ENCODE data around the gene USP3. TPM values are rescaled to one million over a fixed set of nuclear protein-coding genes. Genes with fewer than 3 reads are reported as not detected.

Gene USP3
- total and polyA plus RNA-seq, 10 of the 15 experiments (the other 5 are each of a cell fraction or from before 2014, with no cell fraction given), result 23.8 to 64.5 (median 50.3) TPM

DNA sequence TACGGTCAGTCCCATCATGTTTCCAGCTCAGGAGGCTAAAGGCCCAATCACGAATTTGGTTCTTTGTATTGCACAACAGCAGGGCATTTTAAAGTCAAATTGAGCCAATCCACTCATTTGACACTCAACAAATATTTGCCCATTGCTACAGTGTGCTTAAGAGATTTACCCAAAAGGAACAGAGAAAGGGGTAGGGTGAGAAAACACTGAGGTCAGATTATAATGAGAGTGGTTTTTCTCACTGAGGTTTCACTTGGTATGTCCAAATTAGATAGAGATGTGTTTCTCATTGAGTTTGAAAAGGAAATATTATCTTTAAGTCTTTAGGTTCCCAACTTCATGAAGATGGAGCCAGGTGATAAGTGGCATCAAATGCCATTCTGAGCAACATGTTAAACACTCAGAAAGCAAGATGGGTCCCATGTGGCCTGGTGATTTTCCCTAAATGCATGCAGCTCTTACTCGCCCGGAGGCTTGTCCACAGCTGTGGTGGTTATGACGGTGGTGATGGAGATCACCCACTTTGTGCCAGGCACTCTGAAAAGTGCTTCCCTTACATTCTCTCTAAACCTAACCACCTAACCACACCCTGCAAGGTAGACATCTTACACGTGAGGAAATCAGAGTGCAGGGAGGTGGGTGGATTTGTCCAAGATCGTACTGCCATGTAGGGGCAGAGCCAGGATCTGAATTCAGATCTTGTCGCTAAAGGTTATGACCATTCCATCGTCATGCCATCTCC is 31.2 kb upstream of the USP3 start:
- peak; percentile 94 for DNase-seq (ENCODE audit: low read depth, low spot score)
- TF ChIP-seq NBN (IDR thresholded peaks at IDR 0.05) (peak; percentile 36; the same call in 1 of the 2 replicates), JUND (IDR thresholded peaks at IDR 0.05; ENCODE audit: low read depth, low read length) (no peak), IKZF2 (IDR thresholded peaks at IDR 0.05) (peak; percentile 43 to 68; a peak in 3 of 4 replicates), TARDBP (IDR thresholded peaks at IDR 0.05; ENCODE audit: borderline replicate concordance) (no peak), FOXK2 (IDR thresholded peaks at IDR 0.05) (no peak), GATAD2B (conservative IDR thresholded peaks at IDR 0.05; ENCODE audit: low read depth) (peak; percentile 67; the same call in 1 of the 2 replicates), RAD51 (IDR thresholded peaks at IDR 0.05) (0 out of 2 replicates have a peak, but pooled peaks have one; percentile 17), YY1 (IDR thresholded peaks at IDR 0.05; ENCODE audit: low read depth, low read length) (0 out of 2 replicates have a peak, but pooled peaks have one; percentile 41), ESRRA (IDR thresholded peaks at IDR 0.05; ENCODE audit: low read length) (no peak), FOXM1 (IDR thresholded peaks at IDR 0.05; ENCODE audit: low read depth, low read length) (peak; percentile 62; the same call in 1 of the 2 replicates), ZBTB33 (IDR thresholded peaks at IDR 0.05) (no peak), WRNIP1 (IDR thresholded peaks at IDR 0.05; ENCODE audit: borderline replicate concordance, low read depth, low read length) (no peak), TBL1XR1 (IDR thresholded peaks at IDR 0.05; ENCODE audit: low read depth, low read length) (peak; percentile 38; the same call in 1 of the 2 replicates), SMC3 (IDR thresholded peaks at IDR 0.05; ENCODE audit: borderline replicate concordance, low read length) (peak; percentile 33; the same call in 1 of the 2 replicates), EP300 (IDR thresholded peaks at IDR 0.05; ENCODE audit: borderline replicate concordance in 1 of 2, control insufficient read depth in 1 of 2, low read depth in 2 of 2, low read length in 2 of 2) (peak; percentile 52 to 68; a peak in 3 of 4 replicates), SMAD1 (IDR thresholded peaks at IDR 0.05; ENCODE audit: low read depth, partially characterized antibody) (peak; percentile 83), TCF12 (IDR thresholded peaks at IDR 0.05; ENCODE audit: low read depth, low read length) (peak; percentile 43; the same call in 1 of the 2 replicates)
- TF ChIP-seq, protein P1, sequence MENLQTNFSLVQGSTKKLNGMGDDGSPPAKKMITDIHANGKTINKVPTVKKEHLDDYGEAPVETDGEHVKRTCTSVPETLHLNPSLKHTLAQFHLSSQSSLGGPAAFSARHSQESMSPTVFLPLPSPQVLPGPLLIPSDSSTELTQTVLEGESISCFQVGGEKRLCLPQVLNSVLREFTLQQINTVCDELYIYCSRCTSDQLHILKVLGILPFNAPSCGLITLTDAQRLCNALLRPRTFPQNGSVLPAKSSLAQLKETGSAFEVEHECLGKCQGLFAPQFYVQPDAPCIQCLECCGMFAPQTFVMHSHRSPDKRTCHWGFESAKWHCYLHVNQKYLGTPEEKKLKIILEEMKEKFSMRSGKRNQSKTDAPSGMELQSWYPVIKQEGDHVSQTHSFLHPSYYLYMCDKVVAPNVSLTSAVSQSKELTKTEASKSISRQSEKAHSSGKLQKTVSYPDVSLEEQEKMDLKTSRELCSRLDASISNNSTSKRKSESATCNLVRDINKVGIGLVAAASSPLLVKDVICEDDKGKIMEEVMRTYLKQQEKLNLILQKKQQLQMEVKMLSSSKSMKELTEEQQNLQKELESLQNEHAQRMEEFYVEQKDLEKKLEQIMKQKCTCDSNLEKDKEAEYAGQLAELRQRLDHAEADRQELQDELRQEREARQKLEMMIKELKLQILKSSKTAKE (IDR thresholded peaks at IDR 0.05; ENCODE audit: low read depth, poor library complexity, severe bottlenecking), result peak; percentile 60

More for the DNA sequence above, 31.2 kb upstream of the USP3 start:
- Histone ChIP-seq H4K20me1 (ENCODE audit: control insufficient read depth, insufficient read depth) (no peaks in the 10 kb centered on the region), H3K27me3 (replicated peaks in 1 of 2; ENCODE audit: control insufficient read depth in 2 of 2, insufficient read depth in 2 of 2, low read length in 1 of 2) (no peaks in the 10 kb centered on the region), H3K9me3 (replicated peaks; ENCODE audit: control insufficient read depth, insufficient read depth, low read length) (no peaks in the 10 kb centered on the region), H3K4me1 (ENCODE audit: control insufficient read depth, insufficient read depth, low read length) (peaks cover 60% of the 10 kb centered on the region), H3K36me3 (ENCODE audit: control insufficient read depth in 2 of 2, insufficient read depth in 2 of 2, low read length in 1 of 2) (no peaks in the 10 kb centered on the region), H3K9ac (ENCODE audit: control insufficient read depth, insufficient read depth, low read length) (peak overlapping the region; percentile 80), H3K4me3 (peak overlapping the region; percentile 59; the same call in 1 of the 2 replicates), H3K79me2 (ENCODE audit: control insufficient read depth, insufficient read depth, low read length) (no peaks in the 10 kb centered on the region; the same call in 1 of the 2 replicates), H2AFZ (ENCODE audit: control insufficient read depth, low read depth, low read length) (peak overlapping the region; percentile 54), H3K27ac (ENCODE audit: control insufficient read depth, insufficient read depth) (peak overlapping the region; percentile 100), H3K4me2 (ENCODE audit: control insufficient read depth, insufficient read depth) (peak overlapping the region; percentile 99)
- POLR2A ChIA-PET, result interaction anchor here (1.1 to 5.4 kb wide), 8 partner anchors 11 to 296 kb away, joined by 3 to 40 read pairs (median 8); partner anchors contain the start of gene USP3
- 32% methylated on average over 9 of the region's 9 CpGs for WGBS (ENCODE audit: insufficient coverage, insufficient replicate concordance, low lambda C conversion rate, missing lambda C conversion rate)
- RAD21 ChIA-PET (ENCODE audit: unreplicated experiment), result interaction anchor here (0.8 to 11.9 kb wide), 14 partner anchors 8 to 127 kb away, joined by 3 to 197 read pairs (median 7); partner anchors contain the start of genes FBXL22 and USP3
- CTCF ChIA-PET, result interaction anchor here (0.7 to 15.5 kb wide), 13 partner anchors 11 to 130 kb away, joined by 3 to 272 read pairs (median 5); partner anchors contain the start of genes FBXL22 and USP3
- no TSS peak for BruUV-seq (replicated peaks)
- in situ Hi-C loops (cut with MboI) (no loop called here), intact Hi-C loops (cut with micrococcal nuclease; ENCODE audit: unreplicated experiment) (loop anchor here (1.0 to 10.0 kb wide), 3 partner anchors 30 to 682 kb away; partner anchors contain the start of genes CIAO2A, SNX1 and SNX22)
- peak; percentile 64 for ATAC-seq
- FAIRE-seq, result peak; percentile 52
- SMC1A ChIA-PET (ENCODE audit: uncharacterized antibody, unreplicated experiment), result interaction anchor here (0.5 to 6.8 kb wide), 21 partner anchors 10 to 185 kb away, joined by 3 to 115 read pairs (median 4); partner anchors contain the start of gene USP3
